Umbilical cord (tissue), 2 donors: Measurements from ENCODE around the gene FGF11. TPM values are rescaled to one million over a fixed set of nuclear protein-coding genes. Genes with fewer than 3 reads are reported as not detected.
"Not testable (repeated sequence)": the region's sequence is repeated elsewhere in the genome, so short reads cannot be mapped to it uniquely, and the experiment has no call there.

Experiments
- DNase-seq: peaks from one replicate; pipeline ENCODE4 v3.0.0-alpha.2; 2015; ENCODE audit warnings: low spot score
- total RNA-seq: library from RNA; depleted of rRNA; stranded (reverse); fragments of >200 nt; gene quantifications from one replicate; pipeline ENCODE4 v1.2.3, GENCODE V29; 2014; ENCODE audit warnings: low replicate concordance; ENCODE audit not compliant: insufficient read depth

Gene FGF11
- total RNA-seq, 1 donor from 2014 or later: 12.8 TPM

GRCh38 chr17:7460850-7461660 is 21.7 kb downstream of the FGF11 start:
- DNase-seq: no peak

- DNase-seq: no peak
These were observed 23.4 kb downstream of the FGF11 start for GRCh38 chr17:7462474-7463371.

- no peak for DNase-seq
These were observed 24.1 kb downstream of the FGF11 start for GRCh38 chr17:7463372-7463846.

GRCh38 chr17:7464081-7464480 is 24.8 kb downstream of the FGF11 start:
- DNase-seq: no peak

DNA sequence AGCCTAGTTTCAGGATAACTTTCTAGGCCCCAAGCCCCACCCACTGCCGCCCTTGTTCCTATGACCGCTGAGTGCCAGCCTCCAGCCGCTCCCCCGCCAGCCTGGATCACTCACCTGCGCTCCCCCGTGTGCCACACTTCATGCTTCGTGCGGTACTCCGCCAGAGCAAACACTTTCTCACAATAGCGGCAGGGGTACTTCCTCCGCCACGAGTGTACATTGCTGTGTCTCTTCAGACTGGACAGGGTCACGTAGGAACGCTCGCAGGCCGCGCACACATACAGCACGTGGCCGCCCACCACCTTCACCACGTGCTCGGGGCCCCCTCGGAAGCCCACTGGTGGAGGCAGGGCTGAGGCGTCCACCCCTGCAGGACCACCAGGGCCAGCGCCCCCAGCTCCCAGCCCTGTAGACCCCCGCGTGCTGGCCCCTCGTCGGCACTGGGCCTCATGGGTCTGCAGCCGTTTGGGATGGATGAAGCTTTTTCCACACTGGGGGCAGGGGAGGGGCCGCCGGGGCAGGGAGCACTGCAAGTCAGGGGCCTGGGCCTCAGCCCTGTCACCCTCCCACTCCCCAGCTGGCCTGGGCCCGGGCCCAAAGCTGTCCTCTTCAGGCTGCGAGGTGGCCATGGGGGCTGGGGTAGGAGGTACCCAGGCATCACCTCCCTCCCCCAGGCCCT is 26.4 kb downstream of the FGF11 start:
- no peak for DNase-seq

- DNase-seq: no peak
These were observed 27.0 kb downstream of the FGF11 start for GRCh38 chr17:7466318-7466638.

DNA sequence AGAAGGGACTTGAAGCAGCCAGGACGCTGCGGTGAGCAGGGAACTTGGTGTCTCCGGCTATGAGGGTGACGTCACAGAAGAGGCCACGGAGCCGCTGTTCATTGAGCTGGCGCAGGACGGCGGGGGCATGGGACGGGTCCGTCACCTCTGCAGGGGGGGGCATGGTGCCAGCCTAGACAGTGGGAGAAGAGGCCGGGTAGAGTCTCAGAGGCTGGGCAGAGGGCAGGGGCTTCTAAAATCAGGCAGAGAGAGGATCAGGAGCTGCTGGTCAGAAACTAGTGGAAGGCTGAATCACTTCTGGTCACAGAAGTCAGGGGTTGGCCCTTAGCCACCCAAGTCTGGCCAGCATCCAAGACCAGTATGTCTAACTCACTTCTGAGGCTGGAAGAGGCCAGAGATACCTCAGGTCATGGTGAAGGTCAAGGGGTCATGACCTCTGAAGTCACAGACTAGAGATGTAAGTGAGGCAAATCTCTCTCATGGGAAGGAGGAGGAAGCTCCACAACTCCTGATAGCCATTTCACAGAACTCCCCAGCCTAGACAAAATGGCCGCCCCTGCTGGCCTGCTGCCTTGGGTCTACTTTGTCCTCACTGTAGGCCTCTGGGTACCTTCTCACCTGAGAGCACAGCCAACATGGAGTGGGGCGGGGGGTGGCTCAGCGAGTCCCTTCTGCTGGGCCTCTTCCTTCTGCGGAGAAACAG is 27.5 kb downstream of the FGF11 start:
- no peak for DNase-seq

DNA sequence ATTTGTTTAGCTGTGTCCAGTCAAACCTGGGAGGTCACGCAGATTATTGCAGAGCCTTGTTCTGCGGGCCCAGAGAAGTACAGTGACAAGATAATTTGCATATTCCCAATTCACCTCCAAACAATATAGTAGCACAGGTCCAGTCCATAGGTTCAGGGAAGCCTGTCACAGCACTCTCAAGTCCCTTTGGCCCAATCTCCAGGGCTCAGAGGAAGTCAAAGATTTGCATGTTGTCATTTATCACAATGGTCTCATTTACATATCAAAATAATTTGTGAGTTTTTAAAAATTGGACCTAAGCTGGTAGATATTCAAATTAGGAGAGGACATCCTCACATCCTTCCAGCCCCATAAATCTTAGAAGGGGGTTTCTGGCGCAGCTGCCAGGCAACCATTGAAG is 28.2 kb downstream of the FGF11 start:
- DNase-seq: no peak

DNA sequence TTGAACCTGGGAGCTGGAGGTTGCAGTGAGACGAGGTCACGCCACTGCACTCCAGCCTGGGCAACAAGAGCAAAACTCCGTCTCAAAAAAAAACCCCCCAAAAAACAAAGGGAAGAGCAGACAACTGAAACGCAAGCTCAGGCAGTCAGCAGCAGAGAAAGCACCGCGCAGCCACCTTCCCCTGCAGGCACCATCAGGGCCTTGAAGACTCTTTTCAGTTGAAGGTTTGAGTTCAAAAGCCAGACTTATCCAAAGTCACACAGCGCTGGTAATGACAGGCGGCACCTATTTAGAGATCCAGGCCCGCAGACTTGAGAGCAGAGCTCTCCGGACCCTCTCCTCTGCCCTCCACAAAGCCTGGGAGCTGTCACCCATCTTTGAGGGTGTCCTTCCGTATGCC is 29.0 kb downstream of the FGF11 start:
- DNase-seq: no peak

- DNase-seq: no peak
These were observed 29.6 kb downstream of the FGF11 start for GRCh38 chr17:7468804-7469389.

DNA sequence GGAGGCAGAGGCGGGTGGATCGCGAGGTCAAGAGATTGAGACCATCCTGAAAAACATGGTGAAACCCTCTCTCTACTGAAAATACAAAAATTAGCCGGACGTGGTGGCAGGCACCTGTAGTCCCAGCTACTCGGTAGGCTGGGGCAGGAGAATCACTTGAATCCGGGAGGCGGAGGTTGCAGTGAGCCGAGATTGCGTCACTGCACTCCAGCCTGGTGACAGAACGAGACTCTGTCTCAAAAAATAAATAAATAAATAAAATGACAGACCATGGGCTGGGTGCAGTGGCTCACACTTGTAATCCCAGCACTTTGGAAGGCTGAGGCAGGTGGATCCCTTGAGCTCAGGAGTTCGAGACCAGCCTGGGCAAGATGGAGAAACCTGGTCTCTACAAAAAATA is 30.5 kb downstream of the FGF11 start:
- DNase-seq: not testable (repeated sequence)

DNA sequence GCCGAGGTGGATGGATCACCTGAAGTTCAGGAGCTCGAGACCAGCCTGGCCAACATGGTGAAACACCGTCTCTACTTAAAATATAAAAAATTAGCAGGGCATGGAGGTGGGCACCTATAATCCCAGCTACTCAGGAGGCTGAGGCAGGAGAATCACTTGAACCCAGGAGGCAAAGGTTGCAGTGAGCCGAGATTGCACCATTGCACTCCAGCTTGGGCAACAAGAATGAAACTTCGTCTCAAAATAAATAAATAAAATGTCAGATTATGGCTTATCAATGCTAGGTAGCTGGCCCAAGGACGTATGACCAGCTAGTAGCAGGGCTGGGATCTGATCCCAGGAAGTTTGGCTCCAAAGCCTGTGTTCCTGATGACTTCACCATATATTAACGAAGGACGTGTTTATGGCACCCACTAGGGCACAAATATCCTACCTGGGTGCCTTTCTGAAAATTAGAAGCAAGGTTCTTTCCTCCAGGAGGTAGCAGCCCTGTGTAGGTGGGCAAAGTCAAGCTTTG is 31.2 kb downstream of the FGF11 start:
- not testable (repeated sequence) for DNase-seq

DNA sequence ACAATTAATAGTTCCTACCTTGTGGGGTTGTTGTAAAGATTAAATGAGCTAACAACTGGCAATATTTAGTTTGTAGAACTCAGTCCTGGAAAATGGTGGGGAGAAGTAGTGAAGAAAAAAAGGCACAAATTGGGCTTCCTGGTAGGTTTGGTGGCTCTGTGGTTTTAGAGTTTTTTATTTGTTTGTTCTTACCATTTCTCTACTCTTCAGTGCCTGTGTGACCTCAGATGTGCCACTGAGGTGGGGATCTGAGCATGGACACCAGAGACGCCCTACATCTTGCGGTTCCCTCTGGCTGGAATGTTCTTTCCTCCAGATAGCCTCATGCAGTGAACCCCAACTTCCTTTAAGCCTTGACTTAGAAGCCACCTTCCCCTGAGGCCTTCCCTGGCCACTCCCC is 32.4 kb downstream of the FGF11 start:
- DNase-seq: no peak

- not testable (repeated sequence) for DNase-seq
These were observed 35.5 kb downstream of the FGF11 start for GRCh38 chr17:7474767-7475166.

GRCh38 chr17:7475764-7476422 is 36.6 kb downstream of the FGF11 start:
- no peak for DNase-seq

DNA sequence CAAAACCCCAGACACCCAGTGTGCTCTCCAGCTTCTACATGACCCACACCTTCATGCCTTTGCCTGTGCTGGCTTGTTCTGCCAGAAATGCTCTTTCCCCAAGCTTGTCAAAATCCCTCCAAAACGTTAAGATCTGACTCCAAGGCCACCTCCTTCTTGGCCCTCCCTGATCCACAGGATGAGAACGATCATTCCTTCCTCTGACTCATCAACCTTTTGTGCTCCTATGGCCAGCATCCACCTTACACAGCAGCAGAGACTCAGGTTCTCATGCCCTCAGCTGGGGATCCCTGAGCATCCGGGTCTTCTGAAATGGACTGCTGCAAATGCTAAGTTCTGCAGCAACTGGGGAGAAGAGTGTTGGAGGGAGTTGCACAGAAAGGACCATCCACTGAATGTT is 37.2 kb downstream of the FGF11 start:
- DNase-seq: peak; percentile 69

GRCh38 chr17:7476951-7477350 is 37.6 kb downstream of the FGF11 start:
- DNase-seq: no peak

GRCh38 chr17:7477392-7478275 is 38.3 kb downstream of the FGF11 start:
- peak; percentile 90 for DNase-seq
